ENCODE results near the gene DCAF17.
"Not testable (repeated sequence)": the region's sequence is repeated elsewhere in the genome, so short reads cannot be mapped to it uniquely, and the experiment has no call there.

Gene DCAF17

DNA sequence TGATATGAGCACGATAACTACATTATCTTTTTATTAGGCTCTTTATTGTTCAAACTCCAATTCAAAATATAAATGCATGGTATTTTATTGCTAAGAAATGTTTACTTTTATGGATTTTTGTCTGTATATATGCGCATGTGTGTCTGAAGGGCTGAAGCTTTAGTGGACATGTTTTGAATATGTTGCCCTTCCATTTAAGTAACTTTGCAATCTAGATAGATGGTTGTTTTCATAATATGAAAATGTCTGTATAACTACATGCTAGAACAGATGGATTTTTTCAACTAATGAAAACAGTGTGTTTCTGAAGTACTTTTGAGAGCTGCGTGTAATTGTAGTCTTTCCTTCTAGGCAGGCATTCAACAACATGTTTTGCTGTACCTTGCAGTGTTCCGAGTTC, 18.7 kb downstream of the DCAF17 start:
- in situ Hi-C loops (cut with MboI; ENCODE audit: low sequenced_read_pairs), result no loop called here

DNA sequence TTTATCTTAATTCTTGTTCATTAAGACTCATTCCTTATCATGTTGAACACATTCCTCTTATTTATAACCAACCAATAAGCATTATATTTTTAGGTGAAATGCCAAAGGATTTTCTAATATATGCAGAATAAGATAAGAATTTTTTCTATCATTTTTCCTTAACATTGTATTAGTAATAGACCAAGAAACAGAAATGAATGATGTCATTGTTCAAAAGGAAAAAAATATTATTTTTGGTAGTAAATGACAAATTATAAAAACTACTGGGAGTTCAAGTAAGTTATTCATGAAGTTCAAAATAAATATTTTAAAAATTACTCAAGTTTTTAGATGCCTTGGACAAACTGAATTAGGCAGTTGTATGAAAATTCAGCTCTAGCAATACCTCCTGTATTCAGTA, 25.5 kb downstream of the DCAF17 start:
- in situ Hi-C loops (cut with MboI; ENCODE audit: low sequenced_read_pairs), result no loop called here

DNA sequence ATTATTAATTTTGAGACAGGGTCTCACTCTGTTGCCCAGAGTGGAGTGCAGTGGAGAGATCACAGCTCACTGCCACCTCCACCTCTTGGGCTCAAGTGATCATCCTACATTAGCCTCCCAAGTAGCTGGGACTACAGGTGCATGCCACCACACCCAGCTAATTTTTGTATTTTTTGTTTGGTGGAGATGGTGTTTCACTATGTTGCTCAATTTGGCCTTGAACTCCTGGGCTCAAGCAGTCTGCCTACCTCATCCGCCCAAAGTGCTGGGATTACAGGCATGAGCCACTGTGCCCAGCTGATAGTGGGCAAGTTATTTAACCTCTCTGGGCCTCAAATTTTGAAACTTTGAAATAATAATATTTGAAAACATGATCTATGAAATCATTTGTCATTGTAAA, 26.5 kb downstream of the DCAF17 start:
- in situ Hi-C loops (cut with MboI; ENCODE audit: low sequenced_read_pairs), result no loop called here

DNA sequence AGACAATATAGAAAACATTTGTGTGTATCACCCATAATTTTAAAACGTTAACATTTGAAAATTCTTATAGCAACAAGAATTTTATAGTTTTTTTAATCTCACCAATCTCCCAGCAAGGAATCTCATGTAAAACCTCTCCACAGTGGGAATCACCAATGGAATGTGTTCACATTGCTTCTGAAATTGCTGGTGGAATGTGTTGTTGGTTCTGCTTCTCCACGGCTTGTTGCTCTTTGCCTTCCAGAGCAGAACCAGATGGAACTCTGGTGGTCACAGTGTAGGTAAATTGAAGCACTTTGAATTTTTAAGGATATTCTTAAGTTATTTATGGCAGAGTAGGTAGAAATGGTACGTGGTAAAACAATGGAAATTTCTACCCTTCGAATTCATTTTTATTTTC, 35.1 kb downstream of the DCAF17 start:
- in situ Hi-C loops (cut with MboI; ENCODE audit: low sequenced_read_pairs), result no loop called here

DNA sequence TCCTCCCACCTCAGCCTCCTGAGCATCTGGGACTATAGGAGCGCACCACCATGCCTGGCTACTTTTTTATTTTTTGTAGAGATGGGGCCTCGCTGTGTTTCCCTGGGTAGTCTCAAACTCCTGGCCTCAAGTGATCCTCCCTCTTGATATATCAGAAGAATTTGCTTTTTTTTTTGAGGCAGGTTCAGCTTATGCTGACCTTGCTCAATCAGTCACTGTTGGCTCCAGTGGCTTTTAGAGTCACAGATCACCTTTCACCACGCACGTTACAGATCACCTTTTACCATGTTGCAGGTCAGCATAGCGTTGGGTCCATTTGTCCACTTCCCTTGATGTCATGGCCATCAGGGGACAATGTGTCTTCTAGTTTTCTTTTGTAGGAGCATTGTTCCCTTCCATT, 36.1 kb downstream of the DCAF17 start:
- in situ Hi-C loops (cut with MboI; ENCODE audit: low sequenced_read_pairs), result no loop called here

DNA sequence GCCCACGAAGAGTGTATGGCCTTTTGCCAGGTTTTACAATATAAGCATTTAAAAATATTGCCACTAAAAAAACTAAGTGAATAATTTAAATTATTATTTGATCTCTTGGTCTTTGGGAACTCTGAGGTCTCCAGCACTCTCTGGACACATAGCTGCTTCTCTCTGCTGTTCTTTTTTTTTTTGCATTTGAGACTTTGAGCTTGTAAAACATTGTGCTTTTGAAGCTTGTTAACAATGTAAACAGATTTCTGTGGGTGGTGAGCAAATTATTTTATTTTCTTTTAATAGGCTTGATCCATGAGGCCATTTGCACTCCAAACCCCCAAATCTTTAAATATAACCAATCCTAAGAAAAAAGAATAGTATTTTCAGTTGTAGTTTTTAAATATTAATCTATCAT, 42.0 kb downstream of the DCAF17 start:
- in situ Hi-C loops (cut with MboI; ENCODE audit: low sequenced_read_pairs), result no loop called here

DNA sequence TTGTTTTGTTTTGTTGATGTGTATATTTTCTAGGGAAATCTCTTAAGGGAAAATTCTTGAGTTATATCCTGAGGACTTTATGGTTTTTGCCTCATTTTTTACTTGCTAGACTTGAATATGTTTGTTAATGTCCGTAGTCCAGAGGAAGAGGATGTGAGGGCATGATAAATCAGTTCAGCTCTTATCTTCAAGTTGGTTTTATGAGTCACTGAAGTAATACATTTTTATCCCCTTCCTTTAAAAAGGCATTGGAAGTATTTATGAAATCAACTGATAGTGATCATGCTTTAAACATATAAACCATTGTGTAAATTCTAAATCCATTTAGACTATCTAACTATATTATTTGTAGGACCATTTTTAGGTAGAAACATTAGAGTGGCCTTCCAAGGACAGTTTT, 44.3 kb downstream of the DCAF17 start:
- in situ Hi-C loops (cut with MboI; ENCODE audit: low sequenced_read_pairs), result no loop called here

DNA sequence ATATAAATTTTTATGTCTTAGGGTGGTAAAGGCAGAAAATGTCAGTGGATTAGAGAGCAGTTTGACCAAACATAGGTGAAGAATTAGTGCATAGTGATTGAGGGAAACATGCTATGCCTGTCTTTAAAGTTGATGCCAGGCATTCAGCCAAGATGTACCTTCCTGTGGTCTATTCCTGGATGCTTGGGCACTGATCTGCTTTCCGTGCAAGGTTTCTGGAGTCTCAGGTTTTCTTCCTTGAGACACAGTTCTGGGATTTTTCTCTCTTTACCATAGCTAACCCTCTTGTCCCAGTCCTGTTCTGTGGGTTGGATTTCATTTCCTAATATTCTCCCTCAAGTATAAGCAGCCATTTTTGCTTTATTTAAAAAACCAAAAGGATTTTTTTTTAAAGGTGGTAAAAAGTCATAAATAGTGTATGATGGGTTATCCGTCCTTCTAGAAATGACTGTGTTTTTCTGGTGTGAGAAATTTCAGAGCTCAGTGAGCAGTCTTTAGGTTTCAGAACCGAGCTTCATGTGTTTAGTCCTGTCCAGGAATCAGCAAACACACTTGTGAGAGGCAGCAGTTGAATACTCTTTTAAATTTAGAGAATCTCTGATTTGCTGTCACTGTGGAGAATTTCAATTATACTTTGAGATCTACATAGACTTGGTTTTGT, 45.3 kb downstream of the DCAF17 start:
- in situ Hi-C loops (cut with MboI; ENCODE audit: low sequenced_read_pairs), result no loop called here

DNA sequence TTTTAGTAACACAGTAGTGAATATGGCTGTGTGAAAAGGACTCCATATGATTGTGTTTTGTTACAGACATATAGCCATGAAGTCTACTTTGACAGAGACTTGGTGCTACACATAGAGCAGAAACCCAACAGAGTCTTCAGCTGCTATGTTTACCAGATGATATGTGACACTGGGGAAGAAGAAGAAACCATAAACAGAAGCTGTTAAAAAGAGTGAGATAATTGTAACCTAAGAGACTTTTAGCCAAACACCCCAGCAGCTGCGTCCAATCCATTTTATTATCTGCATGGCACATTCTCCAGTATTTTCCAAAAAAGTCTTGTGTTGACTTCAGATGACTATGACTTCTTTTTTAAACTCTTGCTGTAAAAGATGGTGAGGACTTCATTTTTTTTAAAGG, 46.9 kb downstream of the DCAF17 start:
- in situ Hi-C loops (cut with MboI; ENCODE audit: low sequenced_read_pairs), result no loop called here

DNA sequence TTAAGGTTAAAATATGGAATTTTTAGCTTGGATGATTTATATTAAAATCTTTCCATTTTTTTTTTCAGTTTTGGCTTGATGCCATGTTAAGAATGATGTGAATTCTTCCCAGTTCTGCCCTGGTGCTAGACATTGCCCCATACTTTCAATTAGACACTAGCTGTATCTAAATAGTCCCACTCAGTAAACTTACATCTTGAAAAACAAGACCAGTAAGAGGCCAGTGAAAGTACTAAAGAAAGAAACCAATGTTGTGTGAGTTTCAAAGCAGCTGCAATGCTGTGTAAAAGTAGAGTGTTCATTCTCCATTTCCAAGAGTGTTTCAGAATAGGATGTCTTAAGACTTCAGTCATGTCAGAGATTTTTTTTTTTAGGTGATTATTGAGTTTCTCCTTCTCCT, 48.3 kb downstream of the DCAF17 start:
- in situ Hi-C loops (cut with MboI; ENCODE audit: low sequenced_read_pairs), result no loop called here

DNA sequence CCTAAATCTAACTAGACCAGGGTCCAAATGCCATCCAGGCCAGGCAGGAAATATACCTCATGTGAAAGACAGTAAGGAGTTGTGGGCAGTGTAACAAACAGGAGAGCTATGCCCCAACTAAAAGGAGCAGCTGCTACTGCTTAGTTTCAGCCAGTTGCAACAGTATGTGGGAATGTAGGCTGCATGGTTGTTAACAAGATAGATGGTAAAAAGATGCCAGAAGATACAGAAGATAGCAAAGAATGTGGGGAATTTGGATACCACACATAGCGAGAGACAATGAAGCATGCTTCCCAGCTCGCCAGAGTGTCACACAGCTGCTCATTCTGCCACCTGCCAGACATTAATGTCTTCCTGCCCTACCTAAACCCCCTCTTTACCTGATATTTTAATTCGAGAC, 48.9 kb downstream of the DCAF17 start:
- in situ Hi-C loops (cut with MboI; ENCODE audit: low sequenced_read_pairs), result no loop called here

DNA sequence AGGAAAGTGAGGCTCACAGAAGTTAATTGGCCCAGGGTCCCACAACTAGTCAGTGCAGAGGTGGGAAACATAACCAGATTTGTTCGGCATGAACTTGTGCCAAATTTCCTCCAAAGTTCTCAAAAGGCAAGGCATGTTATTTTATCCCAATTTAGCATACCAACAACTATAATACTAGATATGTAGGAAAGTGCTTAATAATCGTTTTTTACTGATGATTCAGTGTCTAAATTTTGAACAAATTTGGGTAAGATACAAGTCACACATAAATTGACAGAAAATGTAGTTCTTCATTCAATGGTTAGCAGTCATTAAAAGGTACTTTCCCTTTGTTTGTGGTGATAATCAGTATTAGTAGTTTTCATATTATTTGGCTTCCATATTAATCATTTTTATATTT, 49.8 kb downstream of the DCAF17 start:
- in situ Hi-C loops (cut with MboI; ENCODE audit: low sequenced_read_pairs), result no loop called here

DNA sequence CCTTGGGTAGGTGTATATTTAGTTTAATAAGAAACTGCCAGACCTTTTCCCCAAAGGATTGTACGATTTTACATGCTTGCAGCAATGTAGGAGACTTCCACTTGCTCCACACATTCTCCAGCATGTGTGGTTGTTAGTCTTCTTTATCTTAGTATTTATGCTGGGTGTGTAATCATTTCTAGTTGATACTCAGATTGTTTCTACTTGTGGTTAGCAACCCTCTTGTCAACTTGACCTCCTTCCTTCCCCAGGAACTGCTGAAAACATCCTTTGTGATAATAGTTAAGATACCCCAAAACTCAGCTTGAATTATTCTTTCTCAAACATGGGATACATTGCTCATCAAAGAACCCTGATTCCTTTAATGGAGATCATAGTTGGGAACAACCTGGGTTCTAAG, 51.1 kb downstream of the DCAF17 start:
- in situ Hi-C loops (cut with MboI; ENCODE audit: low sequenced_read_pairs), result no loop called here

DNA sequence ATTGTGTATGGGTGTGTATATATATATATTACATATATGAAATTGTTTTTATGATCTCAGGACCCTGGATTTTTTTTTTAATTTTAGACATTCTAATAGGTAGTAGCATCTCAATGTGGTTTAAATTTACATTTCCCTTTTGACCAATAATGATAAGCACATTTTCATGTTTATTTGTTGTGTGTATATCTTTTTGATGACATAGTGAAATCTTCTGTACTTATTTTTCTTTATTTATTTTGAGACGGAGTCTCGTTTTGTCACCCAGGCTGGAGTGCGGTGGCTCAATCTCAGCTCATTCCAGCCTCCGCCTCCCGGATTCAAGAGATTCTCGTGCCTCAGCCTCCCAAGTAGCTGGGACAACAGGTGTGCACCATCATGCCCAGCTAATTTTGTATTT, 53.2 kb downstream of the DCAF17 start:
- in situ Hi-C loops (cut with MboI; ENCODE audit: low sequenced_read_pairs), result no loop called here

DNA sequence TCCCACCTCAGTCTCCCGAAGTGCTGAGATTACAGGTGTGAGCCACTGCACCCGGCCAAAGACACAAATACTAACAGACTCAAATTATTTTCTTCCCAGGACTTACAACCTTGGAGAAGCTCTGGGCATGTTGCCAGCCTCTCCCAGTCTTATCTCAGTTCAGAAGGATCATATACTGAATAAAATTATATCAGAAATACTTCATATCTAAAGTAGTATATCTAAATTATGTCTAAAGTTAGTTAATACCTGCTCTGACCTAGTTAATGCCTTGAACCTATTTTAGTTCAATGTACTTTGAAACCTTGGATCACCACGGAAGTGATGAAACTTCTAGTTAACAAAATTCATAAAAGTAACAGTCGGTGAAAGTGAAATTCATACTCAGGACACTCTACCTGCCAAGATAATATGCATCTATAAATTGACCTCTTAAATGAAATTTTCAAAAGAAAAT, 53.8 kb downstream of the DCAF17 start:
- in situ Hi-C loops (cut with MboI; ENCODE audit: low sequenced_read_pairs), result no loop called here

DNA sequence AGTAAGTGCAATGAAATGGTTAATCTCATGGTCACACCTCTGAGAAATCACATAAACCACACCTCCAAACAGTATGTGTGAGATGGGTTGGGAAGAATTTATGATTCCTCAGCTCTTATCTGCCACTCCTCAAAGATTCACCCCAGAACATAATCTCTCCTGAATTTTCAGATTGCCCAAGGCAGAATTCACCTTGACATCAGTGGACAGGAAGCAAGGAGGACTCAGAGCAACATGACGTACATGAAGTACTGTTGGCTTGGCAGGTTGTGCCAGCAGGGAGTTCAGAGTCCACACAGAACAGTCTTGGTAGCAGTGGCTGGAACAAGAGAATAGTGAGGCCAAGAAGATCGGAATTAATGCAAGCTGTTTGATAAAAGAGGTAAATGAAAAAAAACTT, 56.6 kb downstream of the DCAF17 start:
- in situ Hi-C loops (cut with MboI; ENCODE audit: low sequenced_read_pairs), result no loop called here

DNA sequence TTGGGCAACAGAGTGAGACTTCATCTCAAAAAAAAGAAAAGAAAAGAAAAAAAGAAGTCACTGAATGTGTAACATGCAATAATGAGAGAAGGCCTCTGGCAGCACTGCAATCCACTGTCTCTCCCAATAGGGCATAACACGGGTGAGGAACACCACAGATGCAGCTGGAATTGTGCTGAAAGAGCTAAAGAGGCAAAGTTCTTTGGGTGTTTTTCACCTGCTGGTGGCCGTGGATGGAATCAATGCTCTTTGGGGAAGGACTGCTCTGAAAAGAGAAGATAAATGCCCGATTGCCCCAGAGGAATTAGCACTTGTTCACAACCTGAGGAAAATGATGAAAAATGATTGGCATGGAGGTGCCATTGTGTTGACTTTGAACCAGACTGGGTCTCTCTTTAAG, 57.3 kb downstream of the DCAF17 start:
- in situ Hi-C loops (cut with MboI; ENCODE audit: low sequenced_read_pairs), result no loop called here

DNA sequence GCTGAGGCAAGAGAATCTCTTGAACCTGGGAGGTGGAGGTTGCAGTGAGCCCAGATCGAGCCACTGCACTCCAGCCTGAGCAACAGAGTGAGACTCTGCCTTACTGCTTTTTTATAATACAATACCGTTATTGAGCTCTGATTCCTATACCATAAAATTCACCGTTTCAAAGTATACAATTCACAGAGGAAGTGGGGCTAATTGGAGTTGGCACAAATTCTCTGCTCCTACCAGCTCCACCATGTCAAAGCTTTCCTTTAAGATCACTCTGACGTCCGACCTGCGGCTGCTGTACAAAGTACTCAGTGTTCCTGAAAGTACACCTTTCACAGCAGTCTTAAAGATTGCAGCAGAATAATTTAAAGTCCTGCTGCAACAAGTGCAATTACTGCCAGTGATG, 58.6 kb downstream of the DCAF17 start:
- in situ Hi-C loops (cut with MboI; ENCODE audit: low sequenced_read_pairs), result no loop called here

DNA sequence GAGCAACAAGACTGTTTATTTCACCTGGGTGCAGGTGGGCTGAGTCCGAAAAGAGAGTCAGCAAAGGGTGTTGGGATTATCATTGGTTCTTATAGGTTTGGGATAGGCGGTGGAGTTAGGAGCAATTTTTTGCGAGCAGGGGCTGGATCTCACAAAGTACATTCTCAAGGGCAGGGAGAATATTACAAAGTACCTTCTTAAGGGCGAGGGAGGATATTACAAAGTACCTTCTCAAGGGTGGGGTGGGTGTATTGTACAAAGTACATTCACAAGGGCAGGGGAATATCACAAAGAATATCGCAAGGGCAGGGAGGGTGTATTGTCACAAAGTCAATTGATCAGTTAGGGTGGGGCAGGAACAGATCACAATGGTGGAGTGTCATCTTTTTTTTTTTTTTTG, 63.6 kb downstream of the DCAF17 start:
- in situ Hi-C loops (cut with MboI; ENCODE audit: low sequenced_read_pairs), result not testable (repeated sequence)

DNA sequence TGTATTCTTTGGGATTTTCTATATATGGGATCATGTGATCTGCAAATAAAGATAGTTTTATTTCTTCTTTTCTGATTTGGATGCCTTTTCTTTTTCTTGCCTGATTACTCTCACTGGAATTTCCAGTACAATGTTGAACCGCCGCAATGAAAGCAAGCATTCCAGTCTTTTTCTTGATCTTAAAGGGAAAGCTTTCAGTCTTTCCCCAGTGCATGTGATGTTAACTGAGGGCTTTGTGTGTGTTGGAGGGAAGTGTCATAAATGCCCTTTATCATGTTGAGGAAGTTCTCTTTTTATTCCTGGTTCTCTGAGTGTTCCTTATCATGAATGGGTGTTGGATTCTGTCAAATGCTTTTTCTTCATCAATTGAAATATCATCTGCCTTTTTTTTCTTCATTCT, 71.3 kb downstream of the DCAF17 start:
- in situ Hi-C loops (cut with MboI; ENCODE audit: low sequenced_read_pairs), result no loop called here

DNA sequence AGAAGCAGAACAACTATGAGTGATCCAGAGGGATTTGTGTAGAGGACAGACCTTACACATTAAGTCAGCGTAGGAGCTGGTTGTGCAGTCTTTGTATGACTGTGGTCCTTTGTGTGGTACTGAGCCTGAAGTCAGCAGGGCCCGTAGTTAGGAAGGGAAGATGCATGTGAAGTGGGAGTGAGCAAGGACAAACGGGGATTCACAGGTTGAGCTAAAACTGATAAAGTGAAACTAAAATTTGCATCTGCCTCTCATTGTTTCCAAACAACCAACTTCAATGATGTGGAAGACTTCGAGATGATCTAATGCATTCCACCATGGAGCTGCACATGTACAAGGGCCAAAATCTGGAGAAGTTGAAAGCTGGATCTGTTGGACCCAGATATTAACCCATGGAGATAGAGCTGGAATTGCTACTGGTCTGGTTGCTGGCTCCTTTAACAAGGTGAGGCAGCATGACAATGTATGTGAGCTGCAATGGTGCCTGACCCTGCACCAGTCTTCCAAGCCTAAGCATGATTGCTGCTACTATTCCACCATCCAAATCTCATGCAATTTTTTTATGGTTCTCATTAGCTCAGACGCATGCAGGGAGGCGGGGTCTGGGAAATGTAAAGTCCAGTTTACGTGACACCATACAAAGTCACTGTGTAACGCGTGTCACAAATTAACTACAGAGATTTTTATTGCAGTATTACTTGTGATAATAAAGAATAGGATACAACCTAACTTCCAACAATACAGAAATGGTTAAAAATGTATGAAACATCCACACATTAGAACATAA, 76.1 kb downstream of the DCAF17 start:
- in situ Hi-C loops (cut with MboI; ENCODE audit: low sequenced_read_pairs), result no loop called here

DNA sequence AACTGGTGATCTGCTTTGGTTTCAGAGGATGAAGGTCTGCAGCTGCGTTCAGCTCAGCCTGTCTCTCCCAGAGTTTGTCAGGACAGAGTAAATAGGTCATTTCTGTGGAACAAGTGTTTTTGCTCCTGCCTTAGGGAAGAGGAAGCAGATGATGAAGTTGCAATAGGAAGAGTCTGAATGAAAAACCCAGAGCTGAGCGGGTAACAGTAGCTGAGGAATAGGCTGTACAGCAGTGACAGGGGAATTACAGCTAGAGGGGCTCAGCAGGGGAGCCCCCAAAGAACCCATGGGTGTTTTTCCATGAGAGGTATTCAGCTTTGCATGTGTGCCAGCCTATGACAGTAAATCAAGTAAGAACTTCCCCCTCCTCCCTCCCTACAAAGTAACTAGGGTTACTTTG, 78.0 kb downstream of the DCAF17 start:
- in situ Hi-C loops (cut with MboI; ENCODE audit: low sequenced_read_pairs), result no loop called here

Data from hTERT RPE-1 (cell line).